COLO668 (cell line): ENCODE measurements around the gene IL19.
"Not testable (repeated sequence)": the region's sequence is repeated elsewhere in the genome, so short reads cannot be mapped to it uniquely, and the experiment has no call there.

ENCODE experiments used
- DNase-seq: peaks from one replicate; lab custom pipeline; 2025; ENCODE audit not compliant: unreplicated experiment; lab: John Stamatoyannopoulos, UW

Gene IL19

DNA sequence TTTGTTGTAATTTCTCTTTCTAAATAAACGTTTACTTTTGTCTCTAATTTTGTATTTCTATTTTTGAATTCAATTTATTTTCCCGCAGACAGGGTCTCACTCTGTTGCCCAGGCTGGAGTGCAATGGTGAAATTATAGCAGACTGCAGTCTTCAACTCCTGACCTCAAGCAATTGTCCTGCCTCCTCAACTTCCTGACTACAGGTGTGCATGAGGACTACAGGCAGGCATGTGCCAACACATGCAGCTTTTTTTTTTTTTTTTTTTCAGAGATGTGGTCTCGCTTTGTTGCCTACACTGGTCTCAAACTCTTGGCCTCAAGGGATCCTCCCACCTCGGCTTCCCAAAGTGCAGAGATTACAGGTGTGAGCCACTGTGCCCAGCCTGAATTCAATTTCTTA lies 58.2 kb downstream of the IL19 start:
- no peak for DNase-seq

GRCh38 chr1:206829282-206829681 lies 58.7 kb downstream of the IL19 start:
- DNase-seq, result no peak

- DNase-seq, result no peak
Observed at GRCh38 chr1:206829875-206830274, 59.3 kb downstream of the IL19 start.

DNA sequence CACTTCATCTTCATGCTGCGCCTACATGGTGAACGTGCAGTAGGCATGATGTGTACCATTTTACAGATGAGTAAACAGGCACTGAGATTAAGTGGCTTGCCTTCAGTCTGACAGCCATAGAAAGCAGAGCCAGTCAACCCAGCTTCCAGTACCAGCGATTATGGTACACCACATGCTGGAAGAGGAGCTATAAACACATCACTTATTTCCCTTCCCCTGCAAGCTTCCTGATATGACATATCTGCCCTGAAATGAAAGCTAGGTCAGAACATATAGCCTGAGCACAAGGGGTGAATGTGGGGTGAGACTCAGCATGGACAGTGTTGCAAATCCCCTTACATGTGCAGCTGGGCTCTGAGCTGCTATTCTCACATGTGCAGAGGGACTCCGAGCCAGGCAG lies 61.1 kb downstream of the IL19 start:
- no peak for DNase-seq

- no peak for DNase-seq
Observed at GRCh38 chr1:206832352-206832880, 61.8 kb downstream of the IL19 start.

DNA sequence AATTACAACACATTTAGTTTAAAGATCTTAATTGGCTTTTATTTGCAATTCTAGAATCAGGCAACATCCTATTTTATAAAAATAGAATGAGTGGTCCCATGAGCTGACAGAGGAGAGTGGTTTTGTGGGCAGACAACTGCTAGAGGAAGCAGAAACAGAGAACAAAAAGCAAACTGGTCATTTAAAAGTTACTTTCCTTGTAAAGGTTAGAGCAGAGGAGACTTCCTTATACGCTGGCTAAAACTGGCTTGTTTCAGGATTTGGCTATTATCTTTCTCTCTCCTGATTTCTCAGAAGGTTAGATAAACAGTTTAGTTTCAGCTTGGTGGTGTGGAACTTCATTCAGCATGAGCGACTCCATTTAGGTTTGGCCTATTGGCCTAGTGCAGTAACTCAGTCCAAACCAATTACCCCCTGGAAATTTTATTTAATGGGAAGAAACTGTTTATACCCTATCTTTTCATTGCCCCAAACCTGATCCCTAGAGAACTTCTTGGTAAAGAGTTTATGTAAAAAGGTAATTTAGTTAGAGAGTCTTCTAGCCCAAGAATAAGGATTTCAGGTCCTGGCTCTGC lies 62.6 kb downstream of the IL19 start:
- DNase-seq, result no peak

- DNase-seq, result peak; percentile 21
Observed at GRCh38 chr1:206833801-206834200, 63.2 kb downstream of the IL19 start.

GRCh38 chr1:206834217-206834616 lies 63.6 kb downstream of the IL19 start:
- no peak for DNase-seq

DNA sequence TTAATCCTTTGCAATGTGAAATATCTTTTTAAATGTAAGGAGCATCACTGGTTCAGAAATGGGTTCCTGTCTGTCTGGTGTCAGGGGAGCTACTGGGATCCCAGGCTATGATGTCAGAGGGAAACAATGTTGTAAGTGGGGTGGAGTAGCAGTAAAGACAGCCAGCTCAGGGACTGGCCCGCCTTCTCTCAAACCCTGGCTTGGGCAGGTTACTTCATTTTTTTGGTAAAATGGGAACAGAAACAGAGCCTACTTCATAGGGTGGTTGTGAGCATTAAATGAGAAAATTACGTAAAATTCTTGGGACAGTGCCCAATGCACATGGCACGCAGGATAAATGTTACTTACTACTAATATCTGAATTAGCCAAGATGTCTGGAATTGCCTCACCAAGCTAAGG lies 64.1 kb downstream of the IL19 start:
- no peak for DNase-seq

GRCh38 chr1:206835186-206835585 lies 64.6 kb downstream of the IL19 start:
- DNase-seq, result no peak

- DNase-seq, result no peak
Observed at GRCh38 chr1:206836111-206836510, 65.5 kb downstream of the IL19 start.

- no peak for DNase-seq
Observed at GRCh38 chr1:206839006-206839560, 68.5 kb downstream of the IL19 start.

- no peak for DNase-seq
Observed at GRCh38 chr1:206839857-206840256, 69.3 kb downstream of the IL19 start.

- no peak for DNase-seq
Observed at GRCh38 chr1:206841609-206842323, 71.2 kb downstream of the IL19 start.

- no peak for DNase-seq
Observed at GRCh38 chr1:206842854-206843253, 72.3 kb downstream of the IL19 start.

DNA sequence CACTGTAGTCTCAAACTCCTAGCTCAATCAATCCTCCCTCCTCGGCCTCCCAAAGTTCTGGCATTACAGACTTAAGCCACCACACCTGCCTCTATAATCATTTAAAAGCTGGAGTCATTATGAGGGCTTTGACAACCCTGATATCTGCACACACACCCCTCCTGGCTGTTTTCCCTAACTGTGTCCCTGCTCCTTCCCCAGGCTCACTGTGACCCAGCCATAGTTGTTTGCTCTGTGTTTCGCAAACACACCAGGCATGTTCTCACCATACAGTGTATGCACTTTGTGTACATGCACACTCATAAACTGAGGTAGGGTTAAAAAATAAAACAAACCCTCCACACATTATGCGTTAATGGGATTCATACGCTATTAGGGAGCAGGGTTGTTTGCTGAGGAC lies 73.1 kb downstream of the IL19 start:
- DNase-seq, result no peak

- DNase-seq, result no peak
Observed at GRCh38 chr1:206846487-206846886, 75.9 kb downstream of the IL19 start.

- no peak for DNase-seq
Observed at GRCh38 chr1:206847337-206847834, 76.8 kb downstream of the IL19 start.

- DNase-seq, result no peak
Observed at GRCh38 chr1:206847946-206848345, 77.4 kb downstream of the IL19 start.

- DNase-seq, result no peak
Observed at GRCh38 chr1:206850401-206850800, 79.8 kb downstream of the IL19 start.

DNA sequence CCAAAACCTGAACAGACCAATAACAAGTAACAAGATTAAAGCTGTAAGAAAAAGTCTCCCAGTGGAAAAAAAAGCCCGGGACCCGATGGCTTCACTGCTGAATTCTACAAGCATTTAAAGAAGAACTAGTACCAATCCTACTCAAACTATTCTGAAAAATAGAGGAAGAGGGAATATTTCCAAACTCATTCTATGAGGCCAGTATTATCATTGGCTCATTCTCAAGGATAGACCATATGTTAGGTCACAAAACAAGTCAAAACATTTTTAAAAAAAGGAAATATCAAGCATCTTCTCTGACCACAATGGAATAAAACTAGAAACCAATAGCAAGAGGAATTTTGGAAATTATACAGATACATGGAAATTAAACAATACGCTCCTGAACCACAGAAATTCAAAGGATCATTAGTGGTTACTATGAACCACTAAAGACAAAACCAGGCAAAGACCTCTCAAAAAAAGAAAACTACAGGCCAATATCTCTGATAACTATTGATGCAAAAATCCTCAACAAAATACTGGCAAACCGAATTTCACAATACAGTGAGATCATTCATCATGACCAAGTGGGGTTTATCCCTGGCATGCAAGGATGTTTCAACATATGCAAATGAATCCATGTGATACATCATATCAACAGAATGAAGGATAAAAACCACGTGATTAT lies 80.9 kb downstream of the IL19 start:
- no peak for DNase-seq

DNA sequence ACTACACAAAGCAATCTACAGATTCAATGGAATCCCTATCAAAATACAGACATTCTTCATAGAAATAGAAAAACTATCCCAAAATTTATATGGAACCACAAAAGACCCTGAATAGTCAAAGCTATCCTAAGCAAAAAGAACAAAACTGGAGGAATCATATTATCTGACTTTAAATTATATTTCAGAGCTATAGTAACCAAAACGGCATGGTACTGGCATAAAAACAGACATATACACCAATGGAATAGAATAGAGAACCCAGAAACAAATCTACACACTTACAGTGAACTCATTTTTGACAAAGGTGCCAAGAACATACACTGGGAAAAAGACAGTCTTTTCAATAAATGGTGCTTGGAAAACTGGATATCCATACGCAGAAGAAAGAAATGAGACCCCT lies 82.1 kb downstream of the IL19 start:
- not testable (repeated sequence) for DNase-seq
